Tongue (tissue), 2 donors: ENCODE results near the gene REV1. TPM values are rescaled to one million over a fixed set of nuclear protein-coding genes. Genes with fewer than 3 reads are reported as not detected.
"Not testable (repeated sequence)": the region's sequence is repeated elsewhere in the genome, so short reads cannot be mapped to it uniquely, and the experiment has no call there.

ENCODE experiments used
- DNase-seq: peaks from one replicate; pipeline ENCODE4 v3.0.0-alpha.2; 2015
- total RNA-seq: library from RNA; depleted of rRNA; stranded (reverse); fragments of >200 nt; gene quantifications from one replicate; pipeline ENCODE4 v1.2.3, GENCODE V29; 2014

Gene REV1
- total RNA-seq, 1 donor from 2014 or later, result 83.9 TPM

DNA sequence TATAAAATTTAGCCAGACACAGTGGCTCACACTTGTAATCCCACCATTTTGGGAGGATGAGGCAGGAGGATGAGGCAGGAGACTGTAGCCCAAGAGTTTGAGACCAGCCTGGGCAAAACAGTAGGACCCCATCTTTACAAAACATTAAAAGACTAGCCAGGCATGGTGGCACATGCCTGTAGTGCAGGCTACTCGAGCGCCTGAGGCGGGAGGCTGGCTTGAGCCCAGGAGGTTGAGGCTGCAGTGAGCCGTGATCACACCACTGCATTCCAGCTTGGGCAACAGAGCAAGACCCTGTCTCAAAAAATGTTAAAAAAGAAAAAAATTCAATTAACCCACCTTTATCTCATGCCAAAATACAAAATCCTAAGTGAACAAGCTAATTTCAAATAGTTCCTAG, 4.0 kb downstream of the REV1 start:
- DNase-seq, result no peak

DNA sequence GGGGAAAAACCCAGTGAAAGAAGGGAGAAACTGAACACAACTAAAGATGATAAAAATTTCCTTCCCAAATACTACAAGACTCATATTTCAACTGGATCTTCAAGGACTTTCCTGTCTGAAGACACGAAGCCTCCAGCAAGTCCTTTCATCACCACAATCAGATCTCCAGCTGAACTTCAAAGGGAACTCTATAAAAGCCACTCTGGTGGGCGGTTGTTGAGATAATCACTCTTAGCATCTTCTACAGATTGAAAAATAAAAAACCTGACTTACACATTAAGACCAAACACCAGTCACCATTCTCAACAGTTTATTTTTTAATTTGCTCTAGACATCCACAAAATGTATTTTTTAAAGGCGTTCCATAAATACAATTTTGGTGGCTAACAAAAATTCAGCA, 4.4 kb downstream of the REV1 start:
- DNase-seq, result no peak

DNA sequence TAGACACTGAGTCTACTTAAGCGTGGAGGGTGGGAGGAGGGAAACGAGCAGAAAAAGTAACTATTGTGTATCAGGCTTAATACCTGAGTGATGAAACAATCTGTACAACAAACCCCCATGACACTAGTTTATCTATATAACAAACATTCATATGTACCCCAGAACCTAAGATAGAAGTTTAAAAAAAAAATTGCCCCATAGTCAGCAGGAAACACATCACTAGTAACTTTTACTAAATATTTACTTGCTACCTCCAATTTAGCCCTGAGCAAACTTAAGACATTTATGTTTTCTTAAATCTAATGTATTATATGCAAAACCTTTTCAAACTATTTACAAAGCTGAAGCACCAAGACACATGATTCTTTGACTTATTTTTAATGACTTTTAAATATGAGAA, 5.6 kb downstream of the REV1 start:
- no peak for DNase-seq

DNA sequence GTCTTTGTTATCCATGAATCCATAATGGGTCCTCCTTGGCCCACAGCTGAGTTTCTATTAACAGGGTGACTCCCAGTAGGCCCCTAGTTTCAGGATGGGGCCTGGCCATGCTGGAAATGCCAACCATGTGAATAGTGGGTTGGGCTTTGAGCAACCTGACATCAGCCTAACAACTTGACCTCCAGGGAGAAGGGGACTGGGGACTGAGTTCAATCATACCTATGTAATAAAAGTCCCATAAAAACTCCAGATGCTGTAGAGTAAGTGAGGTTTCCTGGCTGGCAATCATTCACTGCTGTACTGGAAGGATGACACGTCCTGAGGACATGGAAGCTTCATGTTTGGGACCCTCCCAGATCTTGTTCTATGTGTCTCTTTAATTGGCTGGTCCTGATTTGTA, 7.9 kb downstream of the REV1 start:
- DNase-seq, result no peak

DNA sequence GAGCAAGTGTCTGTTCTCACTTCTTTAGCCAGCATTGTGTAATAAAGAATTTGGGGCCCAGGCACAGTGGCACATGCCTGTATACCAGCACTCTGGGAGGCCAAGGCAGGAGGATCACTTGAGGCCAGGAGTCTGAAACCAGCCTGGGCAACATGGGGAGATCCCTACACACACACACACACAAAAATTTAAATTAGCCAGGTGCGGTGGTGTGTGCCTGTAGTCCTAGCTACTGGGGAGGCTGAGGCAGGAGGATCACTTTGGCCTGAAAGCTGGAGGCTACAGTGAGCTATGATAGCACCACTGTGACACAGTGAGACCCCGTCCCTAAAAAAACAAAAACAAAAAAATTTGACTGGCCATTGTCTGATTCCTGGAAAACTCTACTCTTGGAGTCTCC, 8.3 kb downstream of the REV1 start:
- no peak for DNase-seq

DNA sequence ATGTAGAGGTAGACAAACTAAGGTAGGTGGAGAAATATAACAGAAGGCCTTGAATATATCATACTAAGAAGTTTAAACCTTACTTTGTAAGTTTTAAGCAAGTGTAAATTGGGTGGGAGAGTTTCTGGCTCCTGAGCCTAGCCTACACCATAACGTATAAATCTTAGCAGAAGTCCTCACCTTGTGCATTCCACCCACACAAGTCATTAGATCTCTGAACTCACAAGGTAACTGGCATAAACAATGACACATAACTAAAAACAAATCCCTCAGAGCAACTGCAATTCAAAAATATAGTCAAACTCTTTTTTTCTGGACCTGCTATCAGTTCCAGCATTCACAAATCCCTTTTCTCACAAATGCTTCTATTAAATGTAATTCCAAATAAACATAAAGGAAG, 9.4 kb downstream of the REV1 start:
- DNase-seq, result no peak

DNA sequence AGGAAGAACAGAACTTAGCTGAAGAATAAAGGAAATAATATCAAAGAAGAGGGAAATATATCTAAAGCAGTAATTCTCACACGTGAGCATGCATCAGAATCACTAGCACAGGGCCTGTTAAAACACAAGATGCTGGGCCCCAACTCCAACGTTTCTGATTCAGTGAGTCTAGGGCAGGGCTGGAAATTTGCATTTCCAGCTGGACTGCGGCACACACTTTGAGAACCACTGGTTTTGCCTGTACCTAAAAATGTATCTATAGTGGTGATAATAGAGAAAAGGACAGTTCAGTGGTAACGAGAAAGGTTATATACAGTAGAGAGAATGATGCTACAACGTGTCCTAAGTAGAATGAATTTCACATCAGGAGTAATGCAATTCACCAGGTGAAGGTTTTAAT, 11.2 kb downstream of the REV1 start:
- no peak for DNase-seq

DNA sequence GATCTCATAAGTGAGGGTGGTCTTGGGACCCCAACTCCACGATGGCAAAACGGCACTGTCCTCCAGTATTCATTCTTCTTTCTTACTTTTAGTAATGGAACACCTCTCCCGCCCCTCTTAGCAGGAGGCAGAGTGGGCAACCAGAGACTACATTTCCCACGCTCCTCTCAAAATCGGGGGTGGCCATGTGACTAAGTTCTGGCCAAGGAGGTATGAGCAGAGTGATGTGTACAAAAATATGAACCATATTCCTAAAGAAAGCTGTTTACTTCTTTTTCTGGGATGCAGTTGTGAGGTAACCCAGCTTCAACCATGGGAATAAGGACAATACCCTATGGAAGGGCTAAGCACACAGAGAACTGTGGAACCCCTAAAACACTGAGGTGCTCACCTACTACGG, 12.8 kb downstream of the REV1 start:
- no peak for DNase-seq

DNA sequence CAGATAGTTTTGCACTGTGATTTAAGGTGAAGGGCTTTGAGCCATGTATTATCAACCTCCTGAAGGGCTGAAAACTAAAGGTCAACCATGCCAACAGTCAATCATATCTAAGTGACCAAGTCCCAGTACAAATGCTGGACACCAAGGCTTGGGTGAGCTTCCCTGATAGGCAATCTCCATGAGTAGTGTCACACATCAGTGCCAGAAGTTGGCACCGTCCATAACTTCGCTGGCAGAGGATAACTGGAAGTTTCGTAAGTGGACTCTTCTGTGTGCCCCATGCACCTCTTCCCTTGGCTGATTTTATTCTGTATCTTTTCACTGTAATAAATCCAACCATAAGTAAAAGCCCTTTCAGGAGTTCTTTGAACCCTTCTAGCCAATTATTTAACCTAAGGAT, 13.2 kb downstream of the REV1 start:
- no peak for DNase-seq

DNA sequence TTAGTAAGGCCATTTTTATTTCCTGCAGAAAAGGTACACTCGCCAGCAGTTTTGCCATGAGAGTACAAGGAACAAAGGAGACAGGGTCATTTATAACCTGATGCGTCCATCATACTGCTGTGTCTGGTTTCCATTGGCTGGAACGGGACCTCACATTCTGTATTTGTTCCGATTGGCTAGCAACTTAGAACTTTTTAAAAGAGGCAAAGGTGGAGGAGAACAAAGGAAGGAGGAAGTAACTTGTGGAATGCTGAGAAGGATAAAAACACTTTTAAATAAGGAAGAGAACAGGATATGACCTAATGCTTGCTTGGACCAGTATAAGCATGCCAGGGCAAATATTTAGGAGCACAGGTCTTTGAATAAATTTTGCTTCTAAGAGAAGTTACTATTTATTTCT, 14.7 kb downstream of the REV1 start:
- not testable (repeated sequence) for DNase-seq

DNA sequence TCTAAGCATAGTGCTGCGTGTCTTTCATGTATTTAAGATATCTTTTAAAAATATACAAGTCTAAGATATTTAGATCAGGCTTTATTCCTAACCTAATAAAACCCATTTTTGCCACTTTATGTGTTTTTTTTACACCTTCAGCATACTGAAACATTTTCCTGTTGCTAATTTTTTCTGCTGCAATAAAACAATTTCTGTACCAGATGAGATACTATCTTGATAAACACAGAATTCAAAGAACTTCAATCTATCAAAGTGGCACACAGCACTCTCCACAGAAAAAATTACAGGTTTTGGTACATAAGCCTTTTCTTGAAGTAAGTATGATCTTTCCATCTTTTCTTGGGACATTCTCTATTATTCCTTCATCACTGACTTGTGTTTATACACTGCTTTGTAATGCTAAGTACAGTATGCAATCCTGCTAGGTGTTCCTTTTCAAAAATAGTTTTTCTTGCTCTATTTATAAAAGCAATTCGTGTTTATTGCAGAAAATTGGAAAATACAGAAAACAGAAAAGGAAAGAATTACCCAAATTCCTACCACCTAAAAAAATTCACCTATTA, 16.2 kb downstream of the REV1 start:
- no peak for DNase-seq

DNA sequence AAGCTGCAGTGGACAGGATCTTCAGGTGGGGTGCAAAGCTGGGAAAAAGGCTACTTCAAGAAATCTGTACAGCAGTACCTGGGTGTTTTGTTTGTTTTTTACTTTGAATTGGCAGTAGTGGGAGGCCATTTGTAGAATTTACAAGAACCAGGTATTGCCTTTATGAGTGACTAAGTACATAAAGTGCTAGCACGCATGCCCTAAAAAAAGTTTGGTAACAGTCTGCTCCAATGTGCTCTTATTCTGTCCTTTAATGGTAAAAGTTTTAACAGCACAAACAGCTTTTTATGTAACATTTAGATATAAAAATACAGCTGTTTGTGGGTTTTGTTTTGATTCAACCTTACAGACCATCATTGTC, 17.2 kb downstream of the REV1 start:
- DNase-seq, result no peak

DNA sequence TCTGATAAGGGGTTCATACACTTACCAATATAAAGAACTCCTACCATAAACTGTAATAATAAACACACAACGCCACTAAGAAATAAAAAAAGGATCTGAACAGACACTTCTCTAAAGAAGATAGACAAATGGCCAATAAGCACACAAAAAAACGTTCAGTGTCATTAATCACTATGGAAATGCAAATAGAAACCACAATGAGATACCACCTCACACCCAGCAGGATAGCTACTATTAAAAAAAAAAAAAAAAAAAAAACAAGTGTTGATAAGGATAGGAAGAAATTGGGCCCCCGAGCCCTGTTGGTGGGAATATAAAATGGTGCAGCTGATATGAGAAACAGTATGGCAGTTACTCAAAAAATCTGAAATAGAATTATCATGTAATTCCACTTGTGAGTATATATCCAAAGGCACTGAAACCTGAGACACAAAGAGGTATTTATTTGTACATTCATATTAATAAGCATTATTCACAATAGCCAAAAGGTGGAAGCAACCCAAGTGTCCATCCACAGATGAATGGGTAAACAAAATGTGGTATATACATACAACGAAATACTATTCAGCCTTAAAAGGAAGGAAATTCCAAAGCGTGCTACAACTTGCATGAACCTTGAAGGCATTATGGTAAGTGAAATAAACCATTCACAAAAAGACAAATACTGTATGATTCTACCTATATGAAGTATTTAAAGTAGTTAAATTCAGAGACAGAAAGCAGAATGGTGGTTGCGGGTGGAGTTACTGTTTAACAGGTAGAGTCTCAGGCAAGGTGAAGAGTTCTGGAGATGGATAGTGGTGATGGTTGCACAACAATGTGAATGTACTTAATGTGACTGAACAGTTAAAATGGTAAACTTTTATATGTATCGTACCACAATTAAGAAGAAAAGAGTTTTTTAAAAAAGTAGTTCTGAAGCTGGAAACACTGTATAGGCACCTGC, 17.9 kb downstream of the REV1 start:
- no peak for DNase-seq

DNA sequence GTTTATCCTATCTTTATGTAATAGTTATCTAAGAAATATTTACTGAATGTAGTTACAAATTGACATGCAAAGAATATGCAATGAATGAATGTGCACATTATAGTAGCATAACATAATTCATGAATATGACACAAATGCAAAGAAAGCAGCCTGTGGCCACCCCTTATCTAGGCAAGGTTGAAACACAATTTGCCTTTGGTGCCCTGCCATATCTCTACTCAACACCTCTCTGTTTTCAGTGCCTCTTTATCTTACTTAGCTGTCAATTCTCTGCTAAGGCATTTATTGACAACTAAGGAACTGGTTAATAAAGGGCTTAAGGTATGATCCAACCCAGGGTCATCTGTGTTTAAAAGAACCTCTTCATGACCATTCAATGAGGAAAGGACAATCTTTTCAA, 18.9 kb downstream of the REV1 start:
- DNase-seq, result no peak

DNA sequence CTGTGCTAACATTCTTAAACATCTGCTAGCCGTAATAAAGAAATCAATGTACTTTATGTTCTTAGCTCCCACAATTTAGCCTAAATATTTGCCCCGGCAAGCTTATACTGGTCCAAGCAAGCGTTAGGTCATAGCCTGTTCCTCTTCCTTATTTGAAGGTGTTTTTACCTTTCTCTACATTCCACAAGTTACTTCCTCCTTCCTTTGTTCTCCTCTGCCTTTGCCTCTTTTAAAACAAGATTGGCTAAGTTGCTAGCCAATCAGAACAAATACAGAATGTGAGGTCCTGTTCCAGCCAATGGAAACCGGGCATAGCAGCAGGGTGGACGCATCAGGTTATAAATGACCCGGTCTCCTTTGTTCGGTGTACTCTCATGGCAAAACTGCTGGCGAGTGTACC, 19.4 kb downstream of the REV1 start:
- DNase-seq, result not testable (repeated sequence)

DNA sequence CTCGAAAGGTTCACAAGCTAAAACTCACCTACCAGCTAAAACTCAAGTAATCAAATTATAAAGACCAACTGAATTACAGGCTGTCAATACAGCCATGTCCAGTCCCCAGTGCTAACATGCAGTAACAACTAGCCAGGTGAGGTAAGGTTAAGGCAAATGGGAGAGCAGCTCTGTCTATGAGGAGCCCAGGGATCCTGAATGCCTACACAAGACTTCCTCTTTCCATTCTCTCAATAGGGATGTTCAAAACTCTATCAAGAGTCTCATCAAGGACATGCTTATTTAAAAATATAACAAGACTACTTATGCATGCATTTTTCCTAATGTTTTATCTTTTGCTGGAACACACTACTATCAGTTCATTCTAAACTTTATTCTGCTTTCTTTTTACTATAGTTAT, 20.4 kb downstream of the REV1 start:
- no peak for DNase-seq

DNA sequence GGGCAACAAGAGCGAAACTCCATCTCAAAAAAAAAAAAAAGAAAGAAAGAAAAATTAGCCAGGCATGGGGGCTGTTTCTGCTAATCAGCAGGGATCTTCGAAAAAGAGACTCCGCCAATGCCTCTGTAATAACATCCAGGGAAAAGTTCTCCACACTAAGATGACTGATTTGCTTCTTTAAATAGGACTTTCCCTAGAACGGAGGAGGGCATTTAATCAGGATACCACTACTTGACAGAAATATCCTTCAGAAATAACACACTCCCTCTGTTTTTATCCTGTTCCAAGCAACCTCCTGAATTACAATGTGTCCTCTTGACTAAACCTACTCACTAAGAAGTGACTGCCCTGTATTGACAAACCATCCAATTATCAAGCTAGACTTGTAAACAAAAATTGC, 21.7 kb downstream of the REV1 start:
- no peak for DNase-seq

DNA sequence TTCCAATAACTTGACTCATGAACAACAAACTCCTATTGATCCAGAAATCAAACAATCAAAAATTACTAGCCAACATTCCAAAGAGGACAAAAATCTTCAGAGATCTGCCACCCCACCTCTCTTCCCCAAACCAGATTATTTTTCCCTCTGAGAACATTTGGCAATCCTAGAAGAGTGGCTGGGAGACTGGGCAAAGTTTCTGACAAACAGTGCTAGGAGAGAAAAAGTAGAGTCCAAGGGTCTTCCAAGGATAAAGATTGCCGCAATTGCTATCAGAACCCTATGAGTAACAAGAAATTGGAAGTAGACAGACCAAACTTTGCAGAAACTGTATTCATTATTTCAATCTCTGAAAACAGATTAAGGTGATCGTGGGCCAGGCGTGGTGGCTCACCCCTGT, 22.4 kb downstream of the REV1 start:
- no peak for DNase-seq

DNA sequence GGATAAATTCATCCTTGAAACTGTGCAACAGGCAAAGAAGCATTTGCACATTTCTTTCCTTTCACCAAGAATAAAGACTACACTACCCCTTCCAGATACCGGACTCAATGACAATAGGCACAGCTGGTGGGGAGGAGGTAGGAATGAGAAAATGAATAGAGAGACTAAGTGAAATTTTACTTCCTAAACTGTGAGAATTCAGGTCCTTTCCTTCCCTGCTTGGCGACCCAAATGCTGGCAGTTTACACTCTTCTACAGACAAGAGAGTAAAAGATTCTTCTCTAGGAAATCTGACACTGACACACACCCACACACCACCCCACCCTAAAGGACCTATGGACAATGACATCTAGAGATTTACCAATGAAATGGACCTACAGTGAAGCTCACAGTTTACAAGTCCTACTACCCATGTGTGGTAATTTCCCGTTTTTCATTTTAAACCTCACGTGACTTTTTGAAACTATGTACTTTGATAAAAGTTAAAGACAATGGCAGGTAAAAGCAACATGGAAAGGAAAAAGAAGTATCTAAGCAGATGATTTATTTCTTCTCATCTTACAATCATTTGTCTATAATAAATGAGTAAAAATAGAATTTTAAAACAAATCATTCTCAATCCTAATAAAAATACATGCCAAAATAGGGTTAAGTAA, 27.9 kb downstream of the REV1 start:
- no peak for DNase-seq

DNA sequence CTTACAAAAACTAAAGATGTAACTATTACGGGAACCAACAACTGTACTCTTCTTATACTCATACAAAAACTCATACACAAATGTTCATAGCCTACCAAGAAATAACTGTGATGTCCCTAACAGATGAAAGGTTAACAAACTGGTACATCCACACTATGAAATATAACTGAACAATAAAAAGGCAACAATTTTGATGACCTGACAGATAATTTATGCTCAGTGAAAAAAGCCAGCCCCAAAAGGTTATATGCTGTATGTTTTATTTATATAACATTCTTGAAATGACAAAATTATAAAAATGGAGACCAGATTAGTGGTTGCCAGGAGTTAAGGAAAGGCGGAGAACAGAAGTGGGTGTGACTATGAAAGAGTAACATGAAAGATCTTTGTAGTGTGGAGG, 31.3 kb downstream of the REV1 start:
- no peak for DNase-seq

DNA sequence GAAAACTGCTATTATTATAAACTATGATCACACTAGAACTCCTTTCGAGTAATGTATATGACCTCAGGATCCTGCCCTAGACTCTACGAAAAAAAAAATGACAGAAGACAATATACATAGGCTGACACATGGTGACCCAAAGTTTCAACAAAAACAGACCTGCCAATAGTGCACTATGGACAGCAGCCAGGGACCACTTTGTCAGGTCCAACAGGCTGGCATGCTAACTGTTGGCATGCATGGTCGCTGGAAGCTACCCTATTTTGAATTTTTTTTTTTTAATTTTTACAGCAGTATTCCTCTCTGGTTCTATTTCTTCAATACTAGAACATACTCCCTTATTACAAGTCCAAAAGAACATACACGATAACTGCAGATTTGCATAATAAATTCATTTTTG, 38.1 kb downstream of the REV1 start:
- DNase-seq, result no peak

DNA sequence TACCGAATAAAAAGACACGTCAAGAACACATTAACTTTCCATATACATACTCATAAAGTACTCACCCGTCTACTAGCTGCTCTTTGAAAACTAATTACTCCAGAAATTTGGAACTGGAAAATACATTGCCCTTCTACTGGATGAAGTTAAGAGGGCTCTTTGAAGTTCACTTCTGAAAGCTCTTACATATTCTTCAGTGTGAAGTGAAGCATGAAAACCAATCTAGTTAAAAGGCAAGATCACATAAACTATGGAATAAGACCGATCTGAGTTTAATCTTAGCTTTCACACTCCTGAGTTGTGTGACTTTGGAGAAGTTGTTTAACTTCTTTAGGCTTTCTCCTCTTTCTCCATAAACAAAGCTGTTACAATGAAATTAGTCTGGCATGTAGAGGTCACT, 38.5 kb downstream of the REV1 start:
- no peak for DNase-seq

DNA sequence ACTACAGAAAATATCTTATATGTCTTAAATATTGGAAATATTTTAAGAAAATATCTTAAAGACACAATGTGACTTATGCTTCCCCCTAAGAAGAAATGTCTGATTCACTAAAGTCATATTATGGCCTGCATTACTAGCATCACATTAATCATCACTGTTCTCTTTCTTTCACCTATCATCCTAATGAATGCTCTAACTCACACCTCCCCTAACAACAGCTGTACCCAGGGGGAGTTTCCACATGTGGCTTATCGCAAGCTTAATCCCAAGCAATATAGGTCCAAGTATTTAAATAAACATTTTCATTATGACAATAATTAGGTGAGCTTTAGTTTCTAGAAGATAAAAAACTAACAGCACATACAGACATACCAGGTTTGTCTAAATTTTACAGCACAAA, 39.6 kb downstream of the REV1 start:
- DNase-seq, result no peak

DNA sequence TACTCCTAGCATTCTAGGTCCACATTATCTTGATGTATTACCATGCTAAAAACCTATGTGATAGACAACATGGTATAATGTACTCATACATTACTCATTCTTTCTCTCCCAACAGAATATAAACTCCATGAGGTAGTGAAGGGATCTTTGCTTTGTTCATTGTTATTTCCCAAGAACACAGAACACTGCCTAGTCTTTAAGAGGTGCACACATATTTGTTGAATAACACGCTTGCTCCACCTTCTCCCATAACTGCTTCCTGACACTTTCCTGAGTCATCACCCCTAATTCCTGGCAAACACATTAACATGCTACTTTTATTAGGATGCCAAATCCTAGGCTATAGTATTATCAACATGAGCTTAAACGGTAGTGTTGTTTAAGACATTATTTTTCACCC, 41.3 kb downstream of the REV1 start:
- no peak for DNase-seq
